ENCODE data around the gene ZNF530.

ZNF530 gene
- total RNA-seq, result 1.5 to 7.2 (median 5.6) reads per million in 4 donors

GRCh38 chr19:57599761-57600383, at the start of gene ZNF530:
Gene ZNF530 (plus strand): TSS chr19:57599885. CDS start chr19:57604346, 4,461 bp downstream.
- DNase-seq, result peak; percentile 62 to 88 (median 73)

GRCh38 chr19:57552432-57552831, 47.3 kb upstream of the ZNF530 start:
- DNase-seq, result no peak

GRCh38 chr19:57557659-57558058, 42.0 kb upstream of the ZNF530 start:
- no peak for DNase-seq

- no peak for DNase-seq
Measured at GRCh38 chr19:57558525-57558924, 41.2 kb upstream of the ZNF530 start.

GRCh38 chr19:57559008-57559403, 40.7 kb upstream of the ZNF530 start:
- peak in 1 of 5 donors; percentile 1 for DNase-seq

- DNase-seq, result peak; percentile 75 to 88 (median 81)
Measured at GRCh38 chr19:57559404-57560025, 40.2 kb upstream of the ZNF530 start, which contains the start of gene ZNF550. Gene ZNF550 (minus strand): TSS chr19:57559863. CDS start chr19:57559682, 181 bp downstream.

GRCh38 chr19:57560049-57560491, 39.6 kb upstream of the ZNF530 start:
- DNase-seq, result no peak

- DNase-seq, result no peak
Measured at GRCh38 chr19:57563547-57563946, 36.1 kb upstream of the ZNF530 start.

- DNase-seq, result no peak
Measured at GRCh38 chr19:57566396-57567265, 33.1 kb upstream of the ZNF530 start.

- DNase-seq, result no peak
Measured at GRCh38 chr19:57570707-57571106, 29.0 kb upstream of the ZNF530 start.

GRCh38 chr19:57572415-57572947, 27.2 kb upstream of the ZNF530 start:
- no peak for DNase-seq

GRCh38 chr19:57576661-57577060, 23.0 kb upstream of the ZNF530 start:
- DNase-seq, result no peak

GRCh38 chr19:57578487-57579205, 21.0 kb upstream of the ZNF530 start, which contains the start of gene ZNF416:
Gene ZNF416 (minus strand): TSS chr19:57578911. CDS start chr19:57578704, 207 bp downstream.
- peak; percentile 88 to 98 (median 95) for DNase-seq

GRCh38 chr19:57583104-57583520, 16.6 kb upstream of the ZNF530 start:
- DNase-seq, result no peak

GRCh38 chr19:57583521-57584416, 15.9 kb upstream of the ZNF530 start, which contains the start of gene ZIK1:
Gene ZIK1 (plus strand): TSS chr19:57584145. CDS start chr19:57584357, 212 bp downstream.
- peak; percentile 64 to 89 (median 83) for DNase-seq

- DNase-seq, result no peak
Measured at GRCh38 chr19:57587529-57587928, 12.2 kb upstream of the ZNF530 start.

GRCh38 chr19:57599377-57599760, 316 bp upstream of the ZNF530 start:
- no peak for DNase-seq

- no peak for DNase-seq
Measured at GRCh38 chr19:57606931-57607330, 7.2 kb downstream of the ZNF530 start.

GRCh38 chr19:57611113-57611512, 11.4 kb downstream of the ZNF530 start:
- no peak for DNase-seq

- peak; percentile 72 to 92 (median 85) for DNase-seq
Measured at GRCh38 chr19:57613941-57614743, 14.5 kb downstream of the ZNF530 start, which contains the start of gene ZNF134. Gene ZNF134 (plus strand): TSS chr19:57614242. CDS start chr19:57619469, 5,227 bp downstream.

Data from T-helper 1 cell (primary cell).